Body of pancreas (tissue), 4 donors: Measurements from ENCODE around the gene AOX1.

ENCODE experiments used
- POLR2A ChIP-seq, 3 donors: fragments of 450-650 bp; IDR thresholded peaks; one replicate each; pipeline ENCODE4 v1.6.1; 2016; ENCODE audit warnings: antibody characterized with exemption in 3 of 3, mild to moderate bottlenecking in 2 of 3
- TF ChIP-seq, protein P1 (sequence below), 7 experiments: fragments of 450-650 bp in 4 of 7; fragments of 200-600 bp in 3 of 7; sonication (generic) in 3 of 7; IDR thresholded peaks; one replicate each; pipeline ENCODE4 v1.5.1; 2016 to 2019; ENCODE audit warnings: antibody characterized with exemption in 7 of 7

DNA sequence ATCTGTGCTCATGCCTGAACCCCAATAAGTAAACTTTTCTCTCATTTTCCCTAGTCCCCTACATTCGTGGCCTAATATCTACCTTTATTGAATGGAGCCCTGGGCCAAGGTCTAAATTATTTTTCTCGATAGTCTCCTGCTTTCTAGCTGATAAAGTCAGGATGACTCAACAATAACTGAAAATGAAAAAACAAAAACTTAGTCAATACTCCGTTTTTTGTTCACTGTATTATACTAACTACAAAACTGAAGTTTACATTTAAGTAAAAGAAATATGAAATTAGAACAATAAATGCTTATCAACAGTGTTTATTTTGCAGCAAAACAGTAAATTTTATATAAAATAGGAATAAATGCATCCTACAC, 32.2 kb downstream of the AOX1 start:
- TF ChIP-seq, protein P1, sequence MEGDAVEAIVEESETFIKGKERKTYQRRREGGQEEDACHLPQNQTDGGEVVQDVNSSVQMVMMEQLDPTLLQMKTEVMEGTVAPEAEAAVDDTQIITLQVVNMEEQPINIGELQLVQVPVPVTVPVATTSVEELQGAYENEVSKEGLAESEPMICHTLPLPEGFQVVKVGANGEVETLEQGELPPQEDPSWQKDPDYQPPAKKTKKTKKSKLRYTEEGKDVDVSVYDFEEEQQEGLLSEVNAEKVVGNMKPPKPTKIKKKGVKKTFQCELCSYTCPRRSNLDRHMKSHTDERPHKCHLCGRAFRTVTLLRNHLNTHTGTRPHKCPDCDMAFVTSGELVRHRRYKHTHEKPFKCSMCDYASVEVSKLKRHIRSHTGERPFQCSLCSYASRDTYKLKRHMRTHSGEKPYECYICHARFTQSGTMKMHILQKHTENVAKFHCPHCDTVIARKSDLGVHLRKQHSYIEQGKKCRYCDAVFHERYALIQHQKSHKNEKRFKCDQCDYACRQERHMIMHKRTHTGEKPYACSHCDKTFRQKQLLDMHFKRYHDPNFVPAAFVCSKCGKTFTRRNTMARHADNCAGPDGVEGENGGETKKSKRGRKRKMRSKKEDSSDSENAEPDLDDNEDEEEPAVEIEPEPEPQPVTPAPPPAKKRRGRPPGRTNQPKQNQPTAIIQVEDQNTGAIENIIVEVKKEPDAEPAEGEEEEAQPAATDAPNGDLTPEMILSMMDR (IDR thresholded peaks at IDR 0.05), result no peak
- no peak for TF ChIP-seq POLR2A (IDR thresholded peaks at IDR 0.05)
